IMR-90 (cell line): Measurements from ENCODE around the gene LINGO1. TPM values are rescaled to one million over a fixed set of nuclear protein-coding genes. Genes with fewer than 3 reads are reported as not detected.

Experiments
- ATAC-seq: fragments of 200-7000 bp; cut with Tn5 transposase; 2 replicates; pipeline ENCODE4 v1.9.1; 2020; ENCODE audit warnings: low read depth, mild to moderate bottlenecking, moderate library complexity
- BruUV-seq: library from RNA; stranded (reverse); fragments of 400-500 nt; replicated peaks from 2 replicates; lab custom pipeline; 2021; lab: Mats Ljungman, UMichigan
- CTCF ChIA-PET: fragments of 300-600 bp; formaldehyde crosslinking; extraction: SDS; loops from one replicate; lab custom pipeline; 2021; ENCODE audit warnings: antibody characterized with exemption; lab: Yijun Ruan, JAX
- POLR2A ChIA-PET: fragments of 300-600 bp; sonication (Branson Sonifier 250); formaldehyde crosslinking; loops from one replicate; lab custom pipeline; 2022; ENCODE audit warnings: antibody characterized with exemption; ENCODE audit not compliant: unreplicated experiment; lab: Charles Lee
- DNase-seq: peaks from one replicate; pipeline ENCODE4 v3.0.0; 2013
- H2AFZ ChIP-seq: replicated peaks from 2 replicates; pipeline ENCODE3; 2013; ENCODE audit warnings: low read length, mild to moderate bottlenecking; ENCODE audit not compliant: poor library complexity
- H2AK5ac ChIP-seq: 2 replicates; pipeline ENCODE4 v1.6.1; 2013; ENCODE audit warnings: low read depth, low read length, inconsistent platforms
- H2AK9ac ChIP-seq: replicated peaks from 2 replicates; pipeline ENCODE3; 2013; ENCODE audit warnings: mild to moderate bottlenecking, low read depth, low read length, moderate library complexity; ENCODE audit not compliant: poor library complexity
- H2BK120ac ChIP-seq: 2 replicates; pipeline ENCODE4 v1.6.1; 2013; ENCODE audit warnings: low read depth, low read length, inconsistent platforms
- H2BK15ac ChIP-seq: 3 replicates; pipeline ENCODE4 v1.6.1; 2013; ENCODE audit warnings: low read depth, low read length, inconsistent platforms
- H2BK20ac ChIP-seq: 2 replicates; pipeline ENCODE4 v1.6.1; 2013; ENCODE audit warnings: low read depth, mild to moderate bottlenecking, inconsistent platforms, low read length, moderate library complexity
- H2BK5ac ChIP-seq: 2 replicates; pipeline ENCODE4 v1.6.1; 2013; ENCODE audit warnings: mild to moderate bottlenecking, low read depth, low read length, inconsistent platforms; ENCODE audit not compliant: poor library complexity, severe bottlenecking
- H3K14ac ChIP-seq: replicated peaks from 2 replicates; pipeline ENCODE4 v1.6.1; 2013; ENCODE audit warnings: low read depth, low read length, inconsistent platforms
- H3K18ac ChIP-seq: 2 replicates; pipeline ENCODE4 v1.6.1; 2013; ENCODE audit warnings: low read depth, low read length, control low read depth
- H3K23ac ChIP-seq: 2 replicates; pipeline ENCODE4 v1.6.1; 2013; ENCODE audit warnings: low read depth, low read length, inconsistent platforms
- H3K27ac ChIP-seq: 2 replicates; pipeline ENCODE4 v1.5.1; 2013; ENCODE audit warnings: mild to moderate bottlenecking, control low read depth, low read length; ENCODE audit not compliant: insufficient read depth
- H3K27me3 ChIP-seq: 2 replicates; pipeline ENCODE4 v1.6.1; 2013; ENCODE audit warnings: low read length; ENCODE audit not compliant: control insufficient read depth, insufficient read depth
- H3K36me3 ChIP-seq: 2 replicates; pipeline ENCODE4 v1.6.1; 2013; ENCODE audit warnings: low read length, mixed read lengths; ENCODE audit not compliant: control insufficient read depth, insufficient read depth
- H3K4ac ChIP-seq: 2 replicates; pipeline ENCODE4 v1.6.1; 2013; ENCODE audit warnings: low read depth, low read length, inconsistent platforms
- H3K4me1 ChIP-seq: 2 replicates; pipeline ENCODE4 v1.6.1; 2013; ENCODE audit warnings: low read length, mixed read lengths; ENCODE audit not compliant: control insufficient read depth, insufficient read depth
- H3K4me2 ChIP-seq: 2 replicates; pipeline ENCODE4 v1.6.1; 2013; ENCODE audit warnings: low read depth, mild to moderate bottlenecking, control low read depth, low read length, moderate library complexity
- H3K4me3 ChIP-seq: 2 replicates; pipeline ENCODE4 v1.5.1; 2013; ENCODE audit warnings: low read depth, mild to moderate bottlenecking, control low read depth, low read length, moderate library complexity; ENCODE audit not compliant: insufficient read depth
- H3K56ac ChIP-seq: 2 replicates; pipeline ENCODE4 v1.6.1; 2013; ENCODE audit warnings: low read length, inconsistent platforms; ENCODE audit not compliant: insufficient read depth; ENCODE audit errors: extremely low read depth
- H3K79me1 ChIP-seq, 2 experiments: 2 replicates each; pipeline ENCODE4 v1.6.1; 2013; ENCODE audit warnings: low read length in 2 of 2, inconsistent platforms in 1 of 2, low read depth in 1 of 2
- H3K9ac ChIP-seq: 2 replicates; pipeline ENCODE4 v1.6.1; 2013; ENCODE audit warnings: low read depth, low read length, control low read depth
- H3K9me1 ChIP-seq: 2 replicates; pipeline ENCODE4 v1.6.1; 2013; ENCODE audit warnings: low read length, inconsistent platforms; ENCODE audit not compliant: insufficient read depth
- H3K9me3 ChIP-seq: 2 replicates; pipeline ENCODE4 v1.6.1; 2013; ENCODE audit warnings: low read length; ENCODE audit not compliant: control insufficient read depth, insufficient read depth
- H4K20me1 ChIP-seq: 2 replicates; pipeline ENCODE4 v1.6.1; 2013; ENCODE audit warnings: low read length, inconsistent platforms; ENCODE audit not compliant: insufficient read depth
- H4K5ac ChIP-seq: 2 replicates; pipeline ENCODE4 v1.6.1; 2013; ENCODE audit warnings: mild to moderate bottlenecking, low read depth, low read length, control low read depth
- H4K8ac ChIP-seq, 2 experiments: 2 replicates each; pipeline ENCODE4 v1.6.1; 2013; ENCODE audit warnings: low read depth in 2 of 2, low read length in 2 of 2, control low read depth in 1 of 2, inconsistent platforms in 1 of 2
- H4K91ac ChIP-seq: 2 replicates; pipeline ENCODE4 v1.6.1; 2013; ENCODE audit warnings: low read depth, low read length, inconsistent platforms; ENCODE audit not compliant: insufficient read depth
- CTCF ChIP-seq: conservative IDR thresholded peaks from 2 replicates; pipeline ENCODE4 v1.5.1; 2012; ENCODE audit warnings: mild to moderate bottlenecking, low read depth, low read length, improper control_type of control experiment
- ELK1 ChIP-seq: fragments of 150-350 bp; IDR thresholded peaks from 2 replicates; pipeline ENCODE4 v1.6.1; 2016; ENCODE audit warnings: low read depth, mild to moderate bottlenecking, low read length, moderate library complexity, borderline replicate concordance
- MAFK ChIP-seq: IDR thresholded peaks from 2 replicates; pipeline ENCODE4 v1.6.1; 2012; ENCODE audit warnings: low read depth, low read length, improper control_type of control experiment
- POLR2A ChIP-seq: IDR thresholded peaks from 2 replicates; pipeline ENCODE4 v1.6.1; 2012; ENCODE audit warnings: mild to moderate bottlenecking, low read depth, low read length
- RAD21 ChIP-seq: IDR thresholded peaks from 2 replicates; pipeline ENCODE4 v1.6.1; 2012; ENCODE audit warnings: low read length, improper control_type of control experiment
- WGBS, 2 experiments: methylation state at CpG; one replicate each; pipeline versions ENCODE4 v1.1.5 to v1.1.7; 2013; ENCODE audit warnings: missing lambda C conversion rate in 2 of 2; ENCODE audit not compliant: insufficient read length in 1 of 2; ENCODE audit errors: extremely low coverage in 2 of 2; 5-methylcytosine and 5-hydroxymethylcytosine counted together
- dilution Hi-C: fragments of 300-500 bp; cut with HindIII; formaldehyde crosslinking; loops from one replicate; pipeline ENCODE4 v1.14.3; 2018; ENCODE audit warnings: low sequenced_read_pairs; ENCODE audit not compliant: unreplicated experiment
- in situ Hi-C: fragments of 300-500 bp; cut with MboI; formaldehyde crosslinking; loops from 3 replicates; pipeline ENCODE4 v1.14.3; 2019; ENCODE audit warnings: low sequenced_read_pairs, inconsistent platforms, mixed read lengths
- intact Hi-C: fragments of 100-400 bp; cut with micrococcal nuclease; formaldehyde crosslinking; loops from 2 replicates; pipeline ENCODE4 v1.10.0; 2022
- polyA plus RNA-seq, 3 experiments: library from polyadenylated mRNA; depleted of rRNA; stranded (reverse); fragments of >200 nt; gene quantifications; 2 replicates each; pipeline ENCODE4 v1.2.3, GENCODE V29; 2012; ENCODE audit warnings: low replicate concordance in 1 of 3
- total RNA-seq: library from RNA; depleted of rRNA; stranded (reverse); fragments of >200 nt; gene quantifications from 2 replicates; pipeline ENCODE4 v1.2.3, GENCODE V29; 2012

LINGO1 gene
- total and polyA plus RNA-seq, 2 of the 4 experiments (the other 2 are of a cell fraction) = 0.05 TPM; not detected in 1

- H3K79me1 ChIP-seq = no peaks in the 10 kb centered on the region
- no peaks in the 10 kb centered on the region for H3K4me1 ChIP-seq
- H2BK5ac ChIP-seq = no peak overlapping the region
- no peak overlapping the region for H3K18ac ChIP-seq
- H3K23ac ChIP-seq = no peak overlapping the region
- DNase-seq = no peak
- no peaks in the 10 kb centered on the region for H4K20me1 ChIP-seq
- H3K14ac ChIP-seq = no peak overlapping the region
- no peaks in the 10 kb centered on the region for H3K9me3 ChIP-seq
- H4K91ac ChIP-seq = no peak overlapping the region
- ChIA-PET POLR2A (no interaction called here), CTCF (interaction anchor here (1.6 kb wide), 1 partner anchor 11 kb away, joined by 7 read pairs; the partner anchor contains the start of gene LINGO1)
- H2BK120ac ChIP-seq = no peak overlapping the region
- in situ Hi-C loops (no loop called here), dilution Hi-C loops (no loop called here), intact Hi-C loops (no loop called here)
- no peak overlapping the region for H3K4me2 ChIP-seq
- H2AK5ac ChIP-seq = no peak overlapping the region
- H2AK9ac ChIP-seq = no peak overlapping the region
- H3K9ac ChIP-seq = no peak overlapping the region
- no peak for ATAC-seq
- no peak overlapping the region for H2BK15ac ChIP-seq
- no peak overlapping the region for H2BK20ac ChIP-seq
- no peak overlapping the region for H3K56ac ChIP-seq
- H3K9me1 ChIP-seq = no peaks in the 10 kb centered on the region
- no peak overlapping the region for H4K8ac ChIP-seq
- H4K5ac ChIP-seq = no peak overlapping the region
- WGBS, 2 experiments = 45% methylated on average over 13 of the region's 22 CpGs; no CpG with 5 or more reads in 1 of the 2 experiments
- H3K4me3 ChIP-seq = no peak overlapping the region
- peaks cover 74% of the 10 kb centered on the region for H3K27me3 ChIP-seq
- no peak overlapping the region for H3K4ac ChIP-seq
- H3K36me3 ChIP-seq = no peaks in the 10 kb centered on the region
- no peak overlapping the region for H3K27ac ChIP-seq
- no peak overlapping the region for H2AFZ ChIP-seq
- no TSS peak for BruUV-seq
- no peak for TF ChIP-seq CTCF
- TF ChIP-seq MAFK = no peak
- TF ChIP-seq POLR2A = no peak
- no peak for TF ChIP-seq ELK1
- no peak for TF ChIP-seq RAD21
Measured at GRCh38 chr15:77622209-77622933, 10.3 kb downstream of the LINGO1 start.
